B cell (primary cell): ENCODE results near the gene NPAS2. TPM values are rescaled to one million over a fixed set of nuclear protein-coding genes. Genes with fewer than 3 reads are reported as not detected.

Experiments used
- ATAC-seq: fragments of 200-7000 bp; cut with Tn5 transposase; one replicate; pipeline ENCODE4 v1.10.0; 2021; ENCODE audit warnings: low read depth, mild to moderate bottlenecking, moderate number of reproducible peaks, moderate library complexity
- CTCF ChIA-PET: fragments of 350-600 bp; sonication (Branson Sonifier 250); formaldehyde crosslinking; loops from one replicate; lab custom pipeline; 2021; ENCODE audit warnings: antibody characterized with exemption, inconsistent platforms; lab: Charles Lee
- POLR2A ChIA-PET: fragments of 350-600 bp; sonication (Branson Sonifier 250); formaldehyde crosslinking; loops from one replicate; lab custom pipeline; 2021; ENCODE audit warnings: antibody characterized with exemption; lab: Charles Lee
- DNase-seq: peaks from one replicate; pipeline ENCODE4 v3.0.0; 2013
- H2AFZ ChIP-seq: 2 replicates; pipeline ENCODE4 v1.6.1; 2012; ENCODE audit warnings: mild to moderate bottlenecking, low read depth, low read length; ENCODE audit not compliant: insufficient read depth, poor library complexity, severe bottlenecking
- H3K27ac ChIP-seq, 2 donors: 1 replicate in 1 of 2; 2 replicates in 1 of 2; pipeline ENCODE4 v1.5.1; 2012 to 2013; ENCODE audit warnings: low read length in 2 of 2, mild to moderate bottlenecking in 2 of 2, moderate library complexity in 1 of 2
- H3K27me3 ChIP-seq, 4 experiments: fragments of 200-600 bp in 1 of 4; sonication (generic) in 1 of 4; replicated peaks in 1 of 4; 1 replicate in 2 of 4; 2 replicates in 2 of 4; pipeline versions ENCODE4 v1.6.1 to v1.7.0; 2013 to 2016; ENCODE audit warnings: low read length in 3 of 4, mild to moderate bottlenecking in 2 of 4, mixed read lengths in 1 of 4, moderate library complexity in 1 of 4; ENCODE audit not compliant: insufficient read depth in 4 of 4, control insufficient read depth in 3 of 4; ENCODE audit errors: control extremely low read depth in 1 of 4
- H3K36me3 ChIP-seq, 2 experiments: replicated peaks in 1 of 2; 1 replicate in 1 of 2; 2 replicates in 1 of 2; pipeline versions ENCODE4 v1.6.1 to v1.7.1; 2013; ENCODE audit warnings: low read length in 1 of 2; ENCODE audit not compliant: insufficient read depth in 2 of 2, control insufficient read depth in 1 of 2; ENCODE audit errors: control extremely low read depth in 1 of 2, extremely low read depth in 1 of 2
- H3K4me1 ChIP-seq, 2 donors: fragments of 200-600 bp in 1 of 2; sonication (generic) in 1 of 2; 1 replicate in 1 of 2; 2 replicates in 1 of 2; pipeline versions ENCODE4 v1.5.1 to v1.6.1; 2013 to 2017; ENCODE audit warnings: low read length in 2 of 2; ENCODE audit not compliant: control insufficient read depth in 2 of 2, insufficient read depth in 2 of 2
- H3K4me2 ChIP-seq: replicated peaks from 2 replicates; pipeline ENCODE3; 2012; ENCODE audit warnings: mild to moderate bottlenecking, low read depth, low read length; ENCODE audit not compliant: poor library complexity, severe bottlenecking
- H3K4me3 ChIP-seq, 5 experiments: fragments of 200-600 bp in 1 of 5; sonication (generic) in 1 of 5; 1 replicate in 3 of 5; 2 replicates in 2 of 5; pipeline versions ENCODE4 v1.5.1 to v1.7.0; 2011 to 2016; ENCODE audit warnings: low read length in 4 of 5, mild to moderate bottlenecking in 4 of 5, low read depth in 2 of 5, control low read depth in 1 of 5, moderate library complexity in 1 of 5; ENCODE audit not compliant: insufficient read depth in 1 of 5; ENCODE audit errors: control extremely low read depth in 1 of 5, extremely low read depth in 1 of 5
- H3K79me2 ChIP-seq: fragments of 200-600 bp; sonication (generic); one replicate; pipeline ENCODE4 v1.6.0; 2016; ENCODE audit warnings: low read length; ENCODE audit not compliant: control insufficient read depth, insufficient read depth
- H3K9ac ChIP-seq: fragments of 200-600 bp; sonication (generic); 2 replicates; pipeline ENCODE4 v1.6.1; 2017; ENCODE audit warnings: mild to moderate bottlenecking, low read length, moderate library complexity
- H3K9me3 ChIP-seq, 3 donors: one replicate each; pipeline versions ENCODE4 v1.6.1 to v1.7.1; 2013; ENCODE audit warnings: low read length in 2 of 3; ENCODE audit not compliant: control insufficient read depth in 2 of 3, insufficient read depth in 1 of 3; ENCODE audit errors: control extremely low read depth in 1 of 3
- H4K20me1 ChIP-seq: 2 replicates; pipeline ENCODE4 v1.6.0; 2012; ENCODE audit warnings: mild to moderate bottlenecking, low read length; ENCODE audit not compliant: insufficient read depth, control insufficient read depth, poor library complexity, severe bottlenecking
- H3K27ac Mint-ChIP-seq: one replicate; pipeline ENCODE4 v1.8.0; 2021; ENCODE audit warnings: mixed read lengths
- H3K27me3 Mint-ChIP-seq: one replicate; pipeline ENCODE4 v1.8.0; 2021; ENCODE audit warnings: mixed read lengths
- H3K4me1 Mint-ChIP-seq: one replicate; pipeline ENCODE4 v1.8.0; 2021; ENCODE audit warnings: mixed read lengths
- H3K4me3 Mint-ChIP-seq: one replicate; pipeline ENCODE4 v1.8.0; 2021; ENCODE audit warnings: mixed read lengths
- H3K9me3 Mint-ChIP-seq: one replicate; pipeline ENCODE4 v1.8.0; 2022; ENCODE audit warnings: mixed read lengths; ENCODE audit not compliant: insufficient read depth
- CTCF ChIP-seq: fragments of 200-600 bp; IDR thresholded peaks from one replicate; pipeline ENCODE4 v1.8.0; 2022; ENCODE audit warnings: antibody characterized with exemption, mild to moderate bottlenecking
- EZH2 ChIP-seq: IDR thresholded peaks from 2 replicates; pipeline ENCODE4 v1.6.1; 2012; ENCODE audit warnings: borderline replicate concordance, low read depth, mild to moderate bottlenecking, moderate library complexity, low read length; ENCODE audit not compliant: insufficient read depth, poor library complexity, severe bottlenecking
- WGBS: methylation state at CpG from one replicate; pipeline ENCODE4 v1.1.5; 2013; ENCODE audit warnings: missing lambda C conversion rate; ENCODE audit not compliant: insufficient coverage; 5-methylcytosine and 5-hydroxymethylcytosine counted together
- intact Hi-C: fragments of 100-400 bp; cut with micrococcal nuclease; formaldehyde crosslinking; loops from one replicate; pipeline ENCODE4 v1.10.0; 2022
- polyA plus RNA-seq: library from polyadenylated mRNA; depleted of rRNA; stranded (reverse); fragments of >200 nt; gene quantifications from 2 replicates; pipeline ENCODE4 v1.2.3, GENCODE V29; 2012
- total RNA-seq, 2 donors: library from RNA; stranded (reverse); fragments of 120-200 nt in 1 of 2; gene quantifications; 1 replicate in 1 of 2; 2 replicates in 1 of 2; pipeline versions ENCODE4 v1.2.3 to v1.2.4, GENCODE V29; 2013 to 2022

NPAS2 gene
- total and polyA plus RNA-seq, 2 donors (not counting 1 experiment from before 2014, with no cell fraction given) = not detected

- H3K9me3 Mint-ChIP-seq = no peaks in the 10 kb centered on the region
- Histone ChIP-seq H3K4me1 (no peaks in the 10 kb centered on the region), H3K4me2 (no peak overlapping the region), H3K27me3 (no peaks in the 10 kb centered on the region), H3K27ac (no peak overlapping the region), H4K20me1 (no peaks in the 10 kb centered on the region), H3K9me3 (no peaks in the 10 kb centered on the region), H3K36me3 (no peaks in the 10 kb centered on the region), H3K79me2 (no peaks in the 10 kb centered on the region), H3K4me3 (no peak overlapping the region), H2AFZ (no peak overlapping the region), H3K9ac (no peak overlapping the region)
- no peak overlapping the region for H3K27ac Mint-ChIP-seq
- no peaks in the 10 kb centered on the region for H3K27me3 Mint-ChIP-seq
- no peak for DNase-seq
- ChIA-PET POLR2A (no interaction called here), CTCF (no interaction called here)
- no peak overlapping the region for H3K4me3 Mint-ChIP-seq
- TF ChIP-seq EZH2 (no peak), CTCF (no peak)
- no peaks in the 10 kb centered on the region for H3K4me1 Mint-ChIP-seq
- no peak for ATAC-seq
- intact Hi-C loops = no loop called here
- 88% methylated on average over 4 of the region's 6 CpGs for WGBS
Measured at GRCh38 chr2:100857341-100857740, 37.4 kb downstream of the NPAS2 start.

- CTCF ChIA-PET = no interaction called here
- no peaks in the 10 kb centered on the region for H3K79me2 ChIP-seq
Measured at GRCh38 chr2:100857915-100858314, 38.0 kb downstream of the NPAS2 start.

More at GRCh38 chr2:100857915-100858314, 38.0 kb downstream of the NPAS2 start:
- intact Hi-C loops = no loop called here
- no peaks in the 10 kb centered on the region for H3K9me3 Mint-ChIP-seq
- Histone ChIP-seq H3K4me3 (no peak overlapping the region), H3K4me2 (no peak overlapping the region), H3K27ac (no peak overlapping the region), H3K36me3 (no peaks in the 10 kb centered on the region), H3K9ac (no peak overlapping the region), H4K20me1 (no peaks in the 10 kb centered on the region), H3K4me1 (no peaks in the 10 kb centered on the region), H3K27me3 (no peaks in the 10 kb centered on the region), H3K9me3 (no peaks in the 10 kb centered on the region), H2AFZ (no peak overlapping the region)
- 86% methylated on average over 1 of the region's 3 CpGs for WGBS
- ATAC-seq (no peak), DNase-seq (no peak)
- POLR2A ChIA-PET = no interaction called here
- H3K4me3 Mint-ChIP-seq = no peak overlapping the region
- H3K4me1 Mint-ChIP-seq = no peaks in the 10 kb centered on the region
- TF ChIP-seq EZH2 (no peak), CTCF (no peak)
- no peak overlapping the region for H3K27ac Mint-ChIP-seq
- H3K27me3 Mint-ChIP-seq = no peaks in the 10 kb centered on the region
